ENCODE data around the gene PPP2R3B.
"Not testable (repeated sequence)": the region's sequence is repeated elsewhere in the genome, so short reads cannot be mapped to it uniquely, and the experiment has no call there.

The PPP2R3B gene

DNA sequence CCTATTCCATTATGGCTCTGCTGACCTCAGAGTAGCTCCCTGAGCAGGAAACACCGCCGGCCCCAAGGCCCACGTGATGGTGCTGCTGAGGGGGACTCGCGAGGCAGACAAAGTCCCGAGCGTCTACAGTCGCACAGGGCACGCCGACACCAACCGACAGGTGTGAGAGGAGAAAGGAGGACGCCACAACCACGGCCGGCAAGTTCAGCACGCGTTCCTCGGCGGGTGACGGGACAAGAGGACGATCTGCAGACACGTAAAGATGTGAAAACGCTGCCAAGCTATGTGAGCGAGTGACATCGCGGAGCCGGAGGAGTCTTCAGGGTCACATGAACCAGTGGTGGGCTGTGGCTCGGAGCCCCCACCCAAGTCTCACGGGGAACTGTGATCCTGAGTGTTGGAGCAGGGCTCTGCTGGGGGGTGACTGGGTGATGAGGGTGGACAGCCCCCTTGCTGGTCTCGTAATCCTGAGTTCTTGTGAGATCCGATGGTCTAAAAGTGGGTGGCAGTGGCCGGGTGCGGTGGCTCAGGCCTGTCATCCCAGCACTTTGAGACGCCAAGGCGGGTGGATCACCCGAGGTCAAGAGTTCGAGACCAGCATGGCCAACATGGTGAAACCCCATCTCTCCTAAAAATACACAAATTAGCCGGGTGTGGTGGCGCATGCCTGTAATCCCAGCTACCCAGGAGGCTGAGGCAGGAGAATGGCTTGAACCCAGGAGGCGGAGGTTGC lies 34.0 kb downstream of the PPP2R3B start:
- DNase-seq, result no peak

DNA sequence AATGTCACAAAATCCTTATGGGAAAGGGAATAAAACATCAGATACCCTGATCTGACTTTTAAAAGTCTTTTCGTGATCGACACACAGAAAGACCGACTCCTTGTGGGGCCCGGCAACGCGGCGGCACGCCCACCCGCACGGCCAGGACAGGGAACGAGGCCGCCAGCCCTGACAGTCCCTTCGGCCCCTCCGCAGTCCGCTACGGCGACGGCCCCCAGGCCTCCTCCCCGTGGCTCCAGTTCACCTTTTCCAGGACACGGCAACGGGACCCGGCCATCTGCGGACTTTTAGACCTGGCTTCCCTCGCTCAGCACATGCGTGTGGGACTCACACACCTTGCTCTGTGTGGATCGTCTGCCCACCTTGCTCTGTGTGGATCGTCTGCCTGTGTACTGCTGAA lies 34.5 kb downstream of the PPP2R3B start:
- DNase-seq, result no peak

DNA sequence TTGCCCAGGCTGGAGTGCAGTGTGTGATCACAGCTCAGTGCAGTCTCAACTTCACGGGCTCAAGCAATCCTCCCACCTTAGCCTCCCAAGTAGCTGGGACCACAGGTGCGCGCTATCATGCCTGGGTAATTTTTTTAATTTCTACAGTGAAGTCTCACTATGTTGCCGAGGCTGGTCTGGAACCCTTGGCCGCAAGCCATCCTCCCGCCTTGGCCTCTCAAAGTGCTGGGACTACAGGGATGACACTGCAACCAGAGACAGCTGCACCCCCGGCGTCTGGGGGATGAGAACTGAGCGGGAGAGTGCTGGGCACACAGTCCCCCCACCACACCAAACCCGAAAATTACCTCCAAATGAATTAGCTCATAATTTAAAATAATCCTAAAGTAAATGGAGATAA lies 35.0 kb downstream of the PPP2R3B start:
- no peak for DNase-seq

DNA sequence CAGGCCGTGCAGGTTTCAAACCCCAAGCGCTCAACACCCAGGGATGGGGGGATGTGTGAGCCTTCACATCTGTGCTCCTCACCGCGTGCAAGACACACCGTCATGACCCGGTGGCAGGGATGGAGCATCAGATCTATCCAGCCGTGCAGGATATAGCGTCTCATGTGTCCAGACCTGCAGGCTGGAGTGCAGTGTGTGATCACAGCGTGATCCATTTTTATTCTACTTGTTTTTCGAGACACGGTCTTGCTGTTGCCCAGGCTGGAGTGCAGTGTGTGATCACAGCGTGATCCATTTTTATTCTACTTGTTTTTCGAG lies 35.4 kb downstream of the PPP2R3B start:
- DNase-seq, result not testable (repeated sequence)

DNA sequence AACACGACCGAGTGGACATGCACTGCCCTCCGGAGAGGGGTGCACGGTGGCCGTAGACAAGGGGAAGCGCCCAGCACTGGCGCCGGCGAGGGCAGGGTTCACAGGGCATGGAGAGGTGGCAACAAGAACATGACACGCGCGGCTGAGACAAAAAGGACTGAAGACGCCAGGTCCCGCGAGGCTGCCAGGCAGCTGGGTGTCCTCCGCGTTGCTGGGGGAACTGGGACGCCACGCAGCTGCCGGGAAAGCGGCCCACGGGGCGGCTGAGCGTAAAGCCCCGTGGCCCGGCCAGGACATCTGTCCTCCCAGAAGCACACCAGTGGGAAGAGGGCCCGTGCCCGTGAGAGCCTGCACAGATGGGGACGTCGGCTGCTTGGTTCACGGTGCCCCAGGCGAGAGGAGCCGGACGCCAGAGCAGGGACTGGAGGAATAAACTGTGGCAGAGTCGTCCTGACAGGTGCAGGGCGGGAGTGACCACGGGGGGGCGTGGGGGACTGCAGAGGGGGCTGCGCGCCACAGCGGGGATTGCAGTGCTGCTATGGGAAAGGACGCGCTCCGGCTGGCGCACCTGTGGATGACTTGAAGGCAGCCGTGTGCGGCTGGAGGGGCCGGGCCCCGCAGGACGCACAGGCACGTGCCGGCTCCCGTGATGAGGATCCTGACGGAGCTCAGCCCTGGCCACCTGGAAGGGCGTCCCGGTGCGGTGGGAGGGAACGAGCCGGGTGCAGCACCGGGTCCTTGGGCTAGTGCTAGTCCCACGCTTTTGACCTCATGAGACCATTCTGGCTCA lies 36.0 kb downstream of the PPP2R3B start:
- DNase-seq, result no peak

DNA sequence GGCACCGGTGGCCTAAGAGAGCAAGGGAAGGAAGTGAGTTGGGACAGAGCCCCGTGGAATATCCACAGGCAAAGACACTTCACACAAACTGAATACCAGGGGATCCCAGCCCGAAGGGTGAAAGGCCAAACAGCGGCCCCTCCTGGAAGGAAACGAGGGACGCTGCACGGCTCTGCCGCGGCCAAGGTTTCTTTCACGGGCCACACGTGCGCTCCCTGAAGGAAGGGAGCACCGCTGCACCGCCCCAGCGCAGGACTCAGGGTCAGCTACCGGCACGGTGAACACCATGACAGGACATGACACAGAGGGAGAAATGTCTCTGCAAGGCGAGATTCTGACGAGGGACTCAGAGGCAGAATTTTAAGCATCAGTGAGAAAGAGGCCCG lies 36.6 kb downstream of the PPP2R3B start:
- no peak for DNase-seq

DNA sequence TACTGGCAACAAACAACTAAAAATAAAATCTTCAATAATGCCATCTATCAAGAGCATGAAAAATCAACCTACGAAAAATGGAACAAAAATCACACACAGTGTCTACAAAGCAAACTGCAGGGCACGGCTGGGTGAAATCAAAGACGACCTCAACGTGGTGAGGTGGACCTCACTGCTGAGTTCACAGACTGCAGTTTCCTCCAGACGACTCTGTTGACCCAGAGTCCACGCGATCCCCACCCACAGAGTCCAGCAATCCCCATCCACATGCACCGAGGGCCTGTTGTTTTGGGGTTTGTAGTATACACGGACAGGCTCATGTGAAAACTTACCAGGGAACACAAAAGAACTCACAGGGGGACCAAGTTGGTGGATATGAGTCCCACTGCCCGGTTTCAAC lies 37.0 kb downstream of the PPP2R3B start:
- DNase-seq, result no peak

DNA sequence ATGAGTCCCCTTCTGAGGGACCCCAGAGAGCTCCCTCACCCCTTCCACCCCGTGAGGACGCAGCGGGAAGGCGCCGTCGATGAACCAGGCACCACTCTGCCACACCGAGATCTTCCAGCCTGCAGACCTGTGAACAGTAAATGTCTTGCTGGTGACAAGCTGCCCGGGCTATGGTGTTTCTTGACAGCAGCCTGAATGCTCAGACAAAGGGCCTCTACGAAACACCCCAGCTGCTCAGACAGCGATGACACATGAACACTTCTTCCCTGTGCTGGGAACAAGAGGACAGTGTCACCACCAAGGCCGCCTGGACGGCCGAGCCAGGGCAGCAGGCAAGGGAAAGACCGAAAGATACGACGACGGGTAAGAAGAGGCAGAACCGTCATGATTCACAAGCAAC lies 37.5 kb downstream of the PPP2R3B start:
- DNase-seq, result no peak

DNA sequence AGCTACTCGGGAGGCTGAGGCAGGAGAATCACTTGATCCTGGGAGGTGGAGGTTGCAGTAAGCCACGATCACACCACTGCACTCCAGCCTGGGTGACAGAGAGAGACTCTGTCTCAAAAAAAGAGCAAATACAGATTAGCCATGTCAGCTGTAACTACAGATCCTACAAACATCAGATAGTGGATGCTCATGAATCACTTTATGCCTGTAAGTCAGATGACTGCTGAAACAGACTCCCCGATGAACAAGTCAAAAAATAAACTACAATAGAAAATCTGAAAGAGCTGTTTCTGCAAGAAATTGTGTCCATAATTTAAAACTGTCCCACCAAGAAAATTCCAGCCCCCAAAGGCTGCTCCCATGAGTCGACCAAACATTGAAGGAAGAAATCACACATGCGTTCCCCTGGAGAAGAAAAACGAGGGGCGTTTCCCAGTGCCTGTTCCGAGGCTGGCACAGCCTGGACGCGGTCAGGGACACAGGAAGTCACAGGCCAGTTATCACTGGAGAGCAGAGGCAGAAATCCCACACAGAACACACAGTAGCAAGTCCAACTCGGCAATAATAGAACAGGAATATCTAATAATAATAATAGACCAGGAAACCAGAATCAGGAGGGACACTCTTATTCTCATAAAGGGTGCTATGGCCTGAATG lies 38.1 kb downstream of the PPP2R3B start:
- DNase-seq, result no peak

DNA sequence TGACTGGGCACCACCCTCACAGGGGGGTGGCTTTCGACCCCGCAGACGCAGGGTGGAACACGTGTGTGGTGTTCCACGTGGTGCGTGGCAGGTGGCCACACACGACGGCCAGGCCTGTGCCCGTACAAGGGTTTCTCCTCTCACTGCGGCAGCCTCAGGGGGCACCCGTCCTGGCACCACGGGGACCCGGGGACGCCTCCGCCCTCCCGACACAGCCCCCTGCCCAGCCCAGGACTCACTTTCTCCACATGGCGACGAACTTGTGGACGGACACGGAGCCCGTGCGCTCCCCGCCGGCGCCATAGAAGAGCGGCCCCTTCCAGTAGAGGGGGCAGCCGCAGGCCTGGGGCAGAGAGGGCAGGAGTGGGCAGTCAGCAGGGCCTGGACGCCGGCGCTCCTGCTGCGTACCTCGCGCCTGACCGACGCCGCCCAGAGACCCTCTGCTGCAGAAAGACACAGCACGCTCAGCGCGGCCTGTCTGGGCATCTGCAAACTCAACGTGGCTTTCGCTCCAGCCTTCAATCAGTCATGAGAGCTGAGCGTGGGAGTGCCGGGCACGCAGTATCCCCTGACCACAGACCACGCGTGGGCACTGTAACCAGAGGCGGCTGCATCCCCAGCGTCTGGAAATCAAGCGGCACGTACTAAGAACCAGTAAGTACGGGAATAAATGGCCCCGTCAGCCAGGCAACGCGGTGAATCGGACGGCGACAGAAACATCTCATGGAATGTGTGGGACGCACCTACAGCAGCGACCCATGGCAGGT lies 39.2 kb downstream of the PPP2R3B start:
- DNase-seq, result no peak

DNA sequence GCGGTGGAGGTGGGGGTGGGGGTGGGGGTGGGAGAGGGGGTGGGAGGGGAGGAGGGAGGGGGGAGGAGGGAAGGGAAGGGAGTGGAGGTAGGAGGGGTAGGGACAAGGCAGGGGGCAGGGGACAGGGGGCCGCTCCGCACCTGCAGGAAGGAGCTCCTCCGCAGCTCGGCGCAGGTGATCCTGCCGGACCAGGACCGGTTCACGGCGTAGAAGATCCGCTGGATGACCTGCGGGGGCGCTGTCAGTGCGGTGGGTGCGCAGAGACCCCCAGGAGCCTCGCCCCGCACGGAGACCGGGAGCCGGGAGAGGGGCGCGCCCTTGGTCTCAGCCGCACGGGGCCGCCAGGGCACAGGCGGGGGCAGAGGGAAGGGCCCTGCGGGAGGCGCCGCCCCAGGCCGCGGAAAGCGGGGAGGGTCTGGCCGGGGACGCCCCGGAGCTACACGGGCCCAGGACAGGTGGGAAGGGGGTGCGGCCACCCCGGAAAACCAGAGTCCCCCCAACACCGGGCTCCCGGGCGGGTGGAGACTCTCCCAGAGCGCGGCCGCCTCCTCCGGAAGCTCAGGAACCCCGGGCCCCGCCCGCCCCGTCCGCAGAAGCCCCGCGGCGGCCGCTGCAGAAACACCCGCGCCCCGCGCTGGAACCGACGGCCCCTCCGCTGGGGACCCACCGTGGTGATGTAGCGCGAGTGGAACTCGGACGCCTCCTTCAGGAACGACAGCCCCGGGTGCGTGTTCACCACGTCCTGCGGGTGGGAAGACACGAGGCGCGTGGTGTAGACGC lies 40.5 kb downstream of the PPP2R3B start:
- no peak for DNase-seq

DNA sequence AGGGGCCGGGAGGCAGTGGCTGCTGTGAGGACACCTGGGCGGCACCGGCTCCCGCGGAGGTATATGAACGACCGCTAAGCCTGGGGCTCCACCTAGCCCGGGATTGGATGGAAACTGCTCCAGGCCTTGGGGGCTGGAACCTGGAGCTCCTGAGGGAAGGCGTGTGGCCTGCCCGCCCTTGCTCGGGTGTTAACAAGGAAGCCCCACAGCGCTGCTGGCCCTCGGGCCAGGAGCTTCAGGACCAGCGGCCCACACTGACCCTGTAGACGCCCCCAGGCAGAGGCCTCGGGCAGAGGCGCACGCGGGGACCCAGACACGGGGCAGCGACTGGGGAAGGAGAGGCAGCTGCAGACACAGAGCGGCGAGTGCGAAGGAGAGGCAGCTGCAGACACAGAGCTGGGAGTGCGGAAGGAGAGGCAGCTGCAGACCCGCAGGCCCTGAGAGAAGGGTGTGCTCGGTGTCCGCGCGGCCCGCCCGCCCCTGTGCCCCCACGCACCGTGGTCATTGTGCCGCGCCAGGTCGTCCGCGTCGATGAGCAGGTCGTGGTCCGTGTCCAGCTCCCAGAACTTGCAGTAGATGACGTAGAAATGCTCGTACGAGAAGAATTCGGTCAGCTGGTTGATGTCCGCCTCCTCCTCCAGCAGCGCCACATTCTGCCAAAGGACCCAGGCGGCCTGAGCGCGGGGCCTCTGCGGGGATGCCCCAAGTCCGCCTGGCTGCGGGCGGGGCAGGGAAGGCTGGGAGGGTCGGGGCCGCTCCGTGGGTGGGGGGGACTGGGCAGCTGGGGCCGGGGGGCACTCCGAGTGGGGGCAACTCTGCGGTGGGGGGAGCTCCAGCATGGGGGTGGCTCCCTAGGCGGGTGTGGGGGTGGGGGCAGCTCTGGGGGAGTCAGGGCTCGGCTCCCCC lies 41.4 kb downstream of the PPP2R3B start:
- no peak for DNase-seq

DNA sequence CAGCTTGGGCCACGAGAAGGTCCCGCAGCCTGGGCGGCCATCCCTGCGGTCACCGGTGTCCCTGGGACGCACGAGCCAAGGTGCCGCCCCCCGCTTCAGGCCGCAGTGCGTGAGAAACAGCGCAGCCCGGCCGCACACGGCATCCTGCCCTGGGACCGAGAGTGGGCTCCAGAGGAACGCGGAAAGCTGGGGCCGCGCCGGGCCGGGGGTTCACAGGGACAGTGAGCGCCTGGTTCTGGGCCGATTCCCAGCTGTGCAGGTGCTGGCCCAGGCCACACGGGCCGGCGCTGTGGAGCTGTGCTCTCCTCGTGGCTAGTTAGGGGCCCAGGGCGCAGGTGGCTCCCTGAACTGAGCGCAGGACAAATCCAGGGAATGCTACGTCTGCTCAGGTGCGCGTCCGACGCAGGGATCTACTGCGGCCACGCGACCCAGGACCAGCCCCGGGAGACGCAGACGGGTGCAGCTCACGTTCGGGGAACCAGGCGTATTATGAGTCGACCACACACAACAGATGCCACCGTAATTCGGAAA lies 42.3 kb downstream of the PPP2R3B start:
- no peak for DNase-seq

DNA sequence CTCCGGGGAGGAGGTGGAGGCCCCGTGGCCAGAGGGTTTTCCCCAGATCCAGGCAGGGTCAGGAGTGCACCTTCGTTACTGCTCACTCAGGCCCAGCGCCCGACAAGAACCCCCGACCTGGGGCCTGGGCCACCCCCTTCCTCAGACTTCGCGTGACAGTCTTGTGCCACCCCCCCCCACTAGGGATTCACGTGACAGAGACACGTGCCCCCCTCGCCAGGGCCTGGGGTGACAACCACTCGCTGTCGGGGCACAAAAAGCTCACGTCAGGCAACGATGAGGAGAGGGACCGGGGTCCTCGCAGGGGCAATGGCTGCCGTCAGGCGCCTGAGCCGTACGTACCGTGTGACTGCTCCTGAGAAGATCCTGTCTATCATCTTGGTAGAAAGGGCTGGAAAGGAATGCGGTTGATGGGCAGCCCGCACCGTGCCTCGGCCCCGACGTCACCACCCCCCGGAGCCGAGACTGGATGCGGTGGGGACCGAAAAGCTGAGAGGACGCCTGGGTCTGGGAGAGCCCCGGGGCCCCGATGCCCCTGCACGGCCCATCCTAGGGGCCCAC lies 45.1 kb downstream of the PPP2R3B start:
- no peak for DNase-seq

DNA sequence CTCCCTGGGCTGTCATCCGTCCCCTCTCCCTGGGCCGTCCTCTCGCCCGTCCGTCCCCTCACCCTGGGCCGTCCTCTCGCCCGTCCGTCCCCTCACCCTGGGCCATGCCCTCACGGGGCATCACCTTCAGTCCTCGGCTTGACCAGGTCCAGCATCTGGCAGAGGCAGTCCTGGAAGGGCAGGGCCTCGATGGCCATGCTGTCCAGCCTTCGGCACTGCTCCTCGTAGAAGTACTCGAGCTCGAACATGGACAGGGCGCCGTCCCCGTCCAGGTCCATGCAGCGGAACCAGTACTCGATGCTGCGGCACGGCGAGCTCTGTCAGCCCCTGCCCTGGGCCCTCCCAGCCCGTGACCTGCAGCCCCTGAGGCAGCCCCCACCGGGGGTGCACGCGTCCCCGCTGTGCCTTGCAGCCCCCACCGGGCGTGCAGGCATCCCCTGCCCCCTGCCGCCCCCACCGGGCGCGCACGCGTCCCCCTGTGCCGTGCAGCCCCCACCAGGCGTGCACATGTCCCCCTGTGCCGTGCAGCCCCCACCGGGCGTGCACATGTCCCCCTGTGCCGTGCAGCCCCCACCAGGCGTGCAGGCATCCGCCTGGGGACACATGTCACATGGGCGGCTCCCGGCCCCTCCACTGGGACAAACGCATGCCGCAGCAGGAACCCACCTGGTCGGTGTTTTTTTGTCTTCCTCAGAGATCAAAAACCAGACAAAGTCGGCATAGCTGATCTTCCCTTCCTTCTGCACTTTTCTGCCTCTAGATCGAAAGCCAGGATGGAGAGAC lies 45.9 kb downstream of the PPP2R3B start:
- DNase-seq, result no peak

DNA sequence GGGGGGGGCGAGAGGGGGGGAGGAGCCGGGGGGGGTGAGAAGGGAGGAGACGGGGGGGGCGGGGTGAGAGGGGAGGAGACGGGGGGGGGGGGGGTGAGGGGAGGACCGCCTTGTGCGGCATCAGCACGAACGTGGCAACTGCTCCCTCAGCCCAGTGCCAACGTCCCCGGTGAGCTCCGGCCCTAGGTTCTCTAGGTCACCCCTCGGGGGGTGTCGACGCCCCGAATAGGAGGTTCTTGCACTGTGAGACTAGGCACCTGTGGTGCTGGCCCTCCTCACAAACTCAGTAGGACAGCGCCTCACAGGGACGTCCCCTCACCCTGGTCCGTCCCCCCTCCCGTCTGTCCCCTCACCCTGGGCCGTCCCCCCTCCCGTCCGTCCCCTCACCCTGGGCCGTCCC lies 46.6 kb downstream of the PPP2R3B start:
- DNase-seq, result no peak

DNA sequence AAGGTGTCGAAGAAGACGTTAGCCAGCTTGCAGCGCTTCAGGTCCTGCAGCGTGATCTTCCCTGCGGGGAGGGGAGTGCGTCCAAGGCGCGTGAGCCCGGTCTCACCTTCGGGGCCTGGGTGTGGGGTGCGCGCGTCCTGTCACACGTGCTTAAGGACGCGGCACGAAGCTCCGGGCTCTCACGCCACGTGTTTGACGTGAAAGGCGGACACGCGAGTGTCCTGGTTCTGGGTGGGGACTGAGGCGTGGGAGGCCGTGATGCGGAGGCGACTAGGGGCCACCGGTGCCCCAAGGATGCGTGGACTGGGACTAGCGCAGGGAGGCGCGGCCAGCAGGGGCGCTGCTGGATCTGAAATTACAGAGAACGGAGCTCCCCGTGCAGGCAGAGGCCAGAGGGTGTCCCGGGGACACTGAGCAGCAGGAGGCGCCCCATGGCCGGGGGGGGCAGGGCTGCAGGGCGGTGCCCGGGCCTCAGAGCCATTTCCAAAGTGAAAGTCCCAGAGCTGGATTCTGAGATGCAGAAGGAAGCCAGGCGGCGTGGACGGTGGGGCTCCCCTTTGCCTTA lies 47.8 kb downstream of the PPP2R3B start:
- no peak for DNase-seq

DNA sequence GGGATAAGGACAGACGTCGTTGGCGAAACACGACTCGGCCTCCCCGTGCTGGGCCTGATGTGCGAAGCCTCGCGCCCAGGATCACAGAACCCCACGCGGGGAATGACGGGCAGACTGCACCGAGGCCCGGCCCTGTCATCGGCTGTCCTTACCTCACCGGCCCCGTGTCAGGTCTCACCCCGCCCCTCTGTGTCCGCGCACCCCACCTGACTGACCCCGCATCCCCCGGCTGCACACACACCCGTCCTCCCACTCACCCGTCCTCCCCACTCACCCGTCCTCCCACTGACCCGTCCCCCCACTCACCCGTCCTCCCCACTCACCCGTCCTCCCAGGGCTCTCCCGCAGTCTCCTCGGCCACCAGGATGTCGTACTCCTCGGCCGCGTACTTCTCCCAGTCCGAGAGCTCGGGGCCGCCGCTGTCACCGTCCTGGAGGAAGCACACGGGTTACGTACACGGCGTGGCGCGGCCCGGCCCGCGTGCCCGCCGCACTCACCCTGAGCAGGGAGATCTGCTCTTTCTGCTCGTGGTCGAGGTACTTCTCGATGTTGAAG lies 48.3 kb downstream of the PPP2R3B start:
- no peak for DNase-seq

DNA sequence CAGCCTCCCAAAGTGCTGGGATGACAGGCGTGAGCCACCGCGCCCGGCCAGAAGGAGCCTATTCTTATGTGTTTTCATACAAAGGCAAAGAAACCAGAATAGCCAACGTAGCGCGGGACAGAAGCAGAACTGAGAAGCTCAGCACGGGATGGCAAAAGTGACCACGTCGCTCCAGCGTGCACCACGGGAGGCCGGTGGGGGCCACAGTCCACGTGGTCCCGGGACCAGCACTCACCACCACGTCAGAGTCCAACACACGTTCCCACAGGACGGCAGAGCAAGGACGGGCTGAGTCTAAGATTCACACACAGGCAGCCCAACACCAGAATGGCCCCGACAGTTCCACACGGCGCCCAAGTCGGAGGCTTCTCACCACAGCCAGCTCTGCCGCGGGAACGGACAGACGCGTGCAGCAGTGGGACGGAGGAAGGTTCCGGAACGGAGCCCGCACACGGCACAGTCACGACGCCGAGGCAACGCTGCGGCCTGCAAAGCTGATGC lies 49.3 kb downstream of the PPP2R3B start:
- DNase-seq, result no peak

All from CD4-positive, alpha-beta T cell treated with Interleukin-6 for 4 hours (primary cell).